GM19240 (cell line): ENCODE measurements around the gene BCDIN3D.
"Not testable (repeated sequence)": the region's sequence is repeated elsewhere in the genome, so short reads cannot be mapped to it uniquely, and the experiment has no call there.

Experiments
- DNase-seq: peaks from one replicate; pipeline ENCODE4 v3.0.0; 2011; ENCODE audit warnings: low spot score; ENCODE audit not compliant: insufficient read length

The BCDIN3D gene

GRCh38 chr12:49877066-49877465 is 34.2 kb upstream of the BCDIN3D start:
- no peak for DNase-seq

DNA sequence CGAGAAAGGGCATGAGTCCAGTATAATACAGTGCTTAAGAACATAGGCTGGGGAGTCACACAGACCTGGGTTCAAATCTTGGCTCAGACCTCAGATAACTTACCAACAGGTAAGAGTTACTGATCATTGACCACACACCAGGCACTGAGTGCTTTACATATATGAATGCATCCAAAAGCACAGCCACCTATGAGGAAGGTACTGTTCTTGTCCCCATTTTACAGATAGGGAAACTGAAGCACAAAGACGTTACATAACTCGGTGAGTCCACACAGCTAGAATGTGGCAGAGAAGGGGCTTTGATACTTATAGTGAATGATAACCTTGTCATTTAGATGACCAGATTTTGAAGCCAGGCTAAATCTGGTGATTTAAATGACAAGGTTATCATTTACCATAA is 33.2 kb upstream of the BCDIN3D start:
- no peak for DNase-seq

- no peak for DNase-seq
Measured at GRCh38 chr12:49875115-49875720, 32.3 kb upstream of the BCDIN3D start.

- DNase-seq, result no peak
Measured at GRCh38 chr12:49874142-49874897, 31.4 kb upstream of the BCDIN3D start.

- DNase-seq, result no peak
Measured at GRCh38 chr12:49873361-49873934, 30.5 kb upstream of the BCDIN3D start.

DNA sequence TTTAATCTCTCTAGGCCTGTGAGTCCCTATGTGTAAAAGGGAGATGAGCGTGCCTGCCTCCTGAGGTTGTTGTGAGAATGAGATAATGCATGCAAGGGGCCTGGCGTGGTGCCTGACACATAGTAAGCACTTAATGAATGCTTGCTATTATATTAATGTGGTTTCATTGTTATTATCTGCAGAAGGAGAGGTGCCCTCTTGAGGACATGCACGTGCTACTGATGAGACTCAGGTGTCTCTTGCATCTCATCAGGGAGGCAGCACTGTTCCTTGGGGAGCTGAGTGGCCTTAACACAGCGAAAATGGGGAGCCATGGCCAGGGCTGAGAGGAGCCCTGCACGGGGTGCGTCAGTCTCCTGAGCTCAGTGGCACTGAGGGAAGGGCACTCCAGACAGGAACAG is 29.9 kb upstream of the BCDIN3D start:
- DNase-seq, result no peak

GRCh38 chr12:49872381-49872780 is 29.5 kb upstream of the BCDIN3D start:
- DNase-seq, result no peak

DNA sequence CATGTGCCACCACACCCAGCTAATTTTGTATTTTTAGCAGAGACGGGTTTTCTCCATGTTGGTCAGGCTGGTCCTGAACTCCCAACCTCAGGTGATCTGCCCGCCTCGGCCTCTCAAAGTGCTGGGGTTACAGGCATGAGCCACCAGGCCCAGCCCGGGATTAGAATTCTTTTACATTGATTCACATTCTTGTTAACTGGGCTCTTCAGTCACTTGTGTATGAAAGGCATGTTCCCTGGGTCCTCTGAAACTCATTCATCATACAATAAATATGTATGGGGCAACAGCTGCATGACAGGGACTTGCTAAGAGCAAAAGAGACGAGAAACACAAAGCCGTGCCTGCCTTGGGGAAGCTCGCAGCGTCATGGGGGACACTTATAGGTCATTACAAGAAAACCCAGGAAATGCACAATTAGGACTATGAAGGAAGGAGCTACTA is 28.9 kb upstream of the BCDIN3D start:
- not testable (repeated sequence) for DNase-seq

- DNase-seq, result no peak
Measured at GRCh38 chr12:49871263-49871561, 28.3 kb upstream of the BCDIN3D start.

DNA sequence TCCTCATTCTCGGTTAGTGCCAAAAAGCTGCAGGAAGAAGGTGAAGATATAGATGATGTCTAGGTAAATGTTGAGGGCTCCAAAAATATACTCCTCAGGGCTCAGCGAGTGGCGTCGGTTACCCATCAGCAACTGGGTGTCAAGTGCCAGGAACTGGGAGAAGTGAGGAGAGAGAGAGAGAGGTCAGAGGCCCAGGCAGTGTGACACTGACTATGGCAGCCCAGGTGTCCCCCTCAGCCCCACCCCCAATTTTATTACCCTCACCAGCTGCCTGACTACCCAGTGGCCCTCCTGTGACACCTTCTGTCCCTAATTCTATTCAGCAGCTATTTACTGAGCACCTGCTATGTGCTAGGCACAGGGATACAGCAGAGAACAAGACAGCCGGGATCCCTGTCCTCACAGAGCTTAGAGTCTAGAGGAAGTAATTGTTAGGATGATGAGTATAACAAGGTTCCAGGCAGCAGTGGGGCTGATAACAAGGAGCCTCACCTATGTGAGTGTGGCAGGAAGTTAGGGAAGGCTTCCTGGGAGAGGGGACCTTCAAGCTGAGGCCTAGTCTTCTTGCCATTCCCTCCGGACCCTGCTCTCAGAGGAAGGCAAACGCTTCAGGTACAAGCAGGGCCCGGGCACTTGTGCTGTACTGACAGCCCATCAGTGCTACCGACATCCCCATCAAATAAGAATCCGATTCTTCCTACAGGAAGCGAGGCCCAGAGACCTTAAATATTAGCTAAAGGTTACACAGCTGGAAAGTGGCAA is 27.8 kb upstream of the BCDIN3D start:
- DNase-seq, result no peak

DNA sequence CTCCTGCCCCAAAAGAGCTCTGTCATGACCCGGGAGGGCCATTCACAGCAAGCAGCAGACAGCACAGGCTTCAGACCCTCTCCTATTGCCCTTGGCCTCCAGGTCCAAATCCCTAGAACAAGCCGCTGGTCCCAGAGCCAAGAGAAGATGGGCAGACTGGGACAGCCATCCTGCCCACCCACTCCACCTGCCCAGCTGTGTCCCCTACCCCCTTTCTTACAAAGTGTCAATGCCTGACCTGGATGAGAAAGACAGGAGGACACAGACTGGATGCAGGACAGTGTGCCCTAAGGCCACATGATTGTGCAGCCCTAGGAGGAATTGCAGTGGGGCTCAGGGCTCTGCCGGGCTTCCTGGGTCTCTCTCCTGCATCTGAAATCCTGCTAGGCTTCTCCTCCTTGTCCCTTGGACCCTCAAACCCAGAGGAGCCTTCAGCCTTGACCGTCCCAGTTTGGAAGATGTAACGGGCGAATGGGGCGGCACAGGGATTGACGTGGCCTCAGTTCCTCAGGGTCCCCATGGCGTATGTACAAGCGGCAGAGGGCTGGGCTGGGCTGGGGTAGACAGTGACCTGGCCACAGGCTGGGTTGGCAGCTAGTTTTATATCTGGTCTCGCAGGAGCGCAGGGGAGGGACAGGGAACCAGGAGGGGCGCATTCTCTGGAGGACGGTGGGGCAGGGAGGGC is 27.1 kb upstream of the BCDIN3D start:
- DNase-seq, result no peak

DNA sequence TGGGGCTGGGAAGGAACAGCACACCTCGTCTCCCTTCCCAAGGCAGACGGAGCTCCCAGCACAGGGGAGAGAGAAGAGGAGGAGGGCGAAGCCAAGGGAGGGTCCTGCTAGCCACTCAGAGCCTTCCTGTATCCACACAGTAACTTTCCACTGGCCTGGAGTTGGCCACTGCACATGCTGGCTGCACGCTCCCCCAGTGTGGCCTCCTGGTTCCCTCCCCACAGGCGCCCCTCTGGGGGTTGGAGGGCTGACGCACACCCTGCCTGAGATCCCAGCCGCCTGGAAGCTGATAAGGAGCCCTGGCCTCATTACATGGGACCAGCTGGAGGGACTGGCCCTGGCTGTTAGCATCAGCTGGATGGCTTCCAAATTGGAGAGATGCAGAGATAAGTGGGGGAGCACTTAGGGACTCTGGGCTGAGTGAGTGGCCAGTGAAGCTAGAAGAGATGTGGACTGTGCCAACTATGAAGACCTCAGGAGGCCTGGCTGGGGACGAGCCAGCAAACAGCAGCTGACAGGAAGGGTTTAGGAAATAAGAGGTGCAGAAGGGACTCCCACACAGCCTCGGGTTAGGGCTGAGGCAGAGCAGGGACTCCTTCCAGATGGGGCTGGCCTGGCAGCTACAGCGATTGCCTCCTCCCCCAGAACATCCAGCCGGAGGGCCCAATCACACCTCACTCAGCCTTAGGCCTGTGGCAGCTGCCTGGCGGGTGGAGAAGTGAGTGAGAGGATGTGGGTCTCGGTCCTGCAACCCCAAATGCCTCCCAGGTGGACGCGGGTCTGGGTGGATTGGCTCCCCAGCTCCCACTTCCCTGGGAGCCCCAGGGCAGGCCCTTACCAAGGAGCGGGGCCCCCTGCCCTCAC is 26.3 kb upstream of the BCDIN3D start:
- no peak for DNase-seq

GRCh38 chr12:49868449-49868848 is 25.5 kb upstream of the BCDIN3D start:
- DNase-seq, result no peak

DNA sequence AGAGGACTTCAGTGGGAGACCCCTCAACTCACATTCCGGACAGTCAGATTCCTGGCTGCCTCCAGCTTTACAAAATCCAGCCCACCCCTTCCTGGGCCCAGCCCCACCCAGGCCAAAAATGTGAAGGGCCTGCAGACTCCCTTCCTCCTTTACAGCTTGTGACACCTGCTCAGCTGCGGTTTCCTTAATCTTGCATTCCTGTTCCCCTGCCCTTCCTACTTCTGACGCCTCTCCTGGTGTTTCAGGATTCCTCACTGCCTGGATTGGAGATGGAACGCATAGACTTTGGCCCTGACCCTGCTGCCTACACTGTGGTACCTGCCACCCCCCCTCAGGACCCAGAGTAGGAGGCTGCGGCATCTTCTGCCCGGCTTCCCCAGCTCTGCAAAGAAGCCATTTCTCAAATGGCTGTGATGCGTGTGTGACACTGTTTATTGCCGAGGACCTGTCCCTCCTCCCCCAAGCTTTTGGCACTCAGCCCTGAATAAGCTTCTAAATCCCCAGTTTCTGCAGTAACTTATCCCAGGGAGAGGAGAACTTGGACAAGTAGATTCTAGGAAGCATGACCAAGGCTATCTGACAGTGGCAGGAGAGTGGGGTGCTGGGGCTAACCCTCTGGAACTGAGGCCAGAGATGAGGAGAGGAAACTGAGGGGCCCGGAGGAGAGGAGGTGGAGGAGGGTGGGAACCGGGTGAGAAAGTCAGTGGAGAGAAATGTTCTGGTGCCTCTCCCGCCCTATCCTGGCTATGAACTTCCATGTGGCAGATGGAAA is 24.9 kb upstream of the BCDIN3D start:
- DNase-seq, result no peak

- peak; percentile 91 for DNase-seq
Measured at GRCh38 chr12:49866859-49867569, 24.1 kb upstream of the BCDIN3D start.

GRCh38 chr12:49865782-49866135 is 22.9 kb upstream of the BCDIN3D start:
- DNase-seq, result no peak

- DNase-seq, result no peak
Measured at GRCh38 chr12:49865109-49865781, 22.3 kb upstream of the BCDIN3D start.

- no peak for DNase-seq
Measured at GRCh38 chr12:49864798-49865090, 21.8 kb upstream of the BCDIN3D start.
